HG02623 (cell line): ENCODE results near the gene SHH.
"Not testable (repeated sequence)": the region's sequence is repeated elsewhere in the genome, so short reads cannot be mapped to it uniquely, and the experiment has no call there.

Experiments used
- ATAC-seq: cut with Tn5 transposase; IDR thresholded peaks from one replicate; pipeline ENCODE4 v1.9.1; 2021; ENCODE audit warnings: moderate library complexity; ENCODE audit not compliant: unreplicated experiment

SHH gene

GRCh38 chr7:155843426-155844018, 31.3 kb upstream of the SHH start:
- no peak for ATAC-seq

DNA sequence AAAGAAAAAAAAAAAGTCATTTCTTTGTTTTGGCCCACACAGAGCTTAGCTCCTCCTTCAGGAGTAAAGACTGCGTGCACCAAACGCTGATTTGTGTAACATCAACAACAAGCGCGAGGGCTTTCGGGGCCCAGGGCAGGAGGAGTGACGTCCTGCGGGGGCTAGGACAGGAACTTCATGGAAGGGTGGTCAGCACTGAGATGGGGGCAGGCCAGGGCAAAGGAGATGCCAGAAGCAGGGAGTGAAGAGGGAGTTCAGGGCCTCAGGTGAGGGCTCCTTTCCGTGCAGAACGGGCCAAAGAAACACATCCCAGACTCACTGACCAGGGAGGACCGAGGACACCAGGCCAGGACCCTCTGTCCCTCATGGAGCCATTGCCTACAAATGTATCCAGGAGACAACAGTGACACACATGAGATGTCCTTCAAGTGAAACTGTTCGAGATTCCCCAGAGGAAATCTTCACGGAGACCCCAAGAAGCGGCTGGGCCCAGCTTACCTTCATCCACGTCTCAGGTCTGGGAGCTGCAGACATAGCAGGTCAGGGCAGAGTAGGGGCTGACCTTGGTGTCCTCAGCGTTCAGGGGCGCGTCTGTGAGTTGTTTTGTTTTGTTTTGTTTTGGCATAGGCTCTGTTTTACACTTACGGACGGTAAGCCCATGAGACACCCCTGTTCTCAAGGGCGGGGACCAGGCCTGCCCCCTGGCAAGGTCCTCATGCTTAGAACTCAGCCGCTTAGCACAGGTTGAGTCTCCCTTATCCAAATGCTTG, 30.4 kb upstream of the SHH start:
- no peak for ATAC-seq

- no peak for ATAC-seq
Measured at GRCh38 chr7:155840909-155841308, 28.6 kb upstream of the SHH start.

GRCh38 chr7:155840262-155840885, 28.1 kb upstream of the SHH start:
- ATAC-seq = no peak

DNA sequence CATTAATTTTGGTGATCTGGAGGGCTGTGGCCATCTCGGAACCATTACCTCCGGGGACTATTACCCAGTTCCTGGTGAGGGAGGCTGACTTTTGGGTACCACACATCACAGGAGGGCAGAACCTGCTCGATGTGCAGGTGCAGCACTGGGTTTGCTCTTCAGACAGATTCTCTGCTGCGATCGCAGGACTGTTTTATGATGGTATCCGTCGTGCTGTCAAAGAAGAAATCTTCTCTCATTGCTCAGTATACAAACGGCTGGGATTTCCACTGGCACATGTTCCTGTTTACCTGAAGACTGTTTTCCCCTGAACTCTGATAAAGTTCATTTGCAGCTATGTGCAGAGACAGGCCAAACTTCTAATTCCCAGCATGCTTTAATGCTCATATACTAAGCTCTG, 27.2 kb upstream of the SHH start:
- no peak for ATAC-seq

DNA sequence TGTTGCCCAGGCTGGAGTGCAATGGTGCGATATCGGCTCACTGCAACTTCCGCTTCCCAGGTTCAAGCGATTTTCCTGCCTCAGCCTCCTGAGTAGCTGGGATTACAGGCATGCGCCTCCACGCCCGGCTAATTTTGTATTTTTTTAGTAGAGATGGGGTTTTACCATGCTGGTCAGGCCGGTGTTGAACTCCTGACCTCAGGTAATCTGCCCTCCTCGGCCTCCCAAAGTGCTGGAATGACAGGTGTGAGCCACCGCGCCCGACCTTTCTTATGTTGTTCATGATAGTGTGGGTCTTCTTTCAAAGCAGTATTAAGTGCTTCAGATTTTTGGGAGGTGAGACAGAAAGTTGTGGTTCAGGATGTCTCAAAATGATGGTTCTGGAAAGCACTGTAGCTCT, 26.0 kb upstream of the SHH start:
- not testable (repeated sequence) for ATAC-seq

GRCh38 chr7:155837126-155837479, 24.8 kb upstream of the SHH start:
- no peak for ATAC-seq

DNA sequence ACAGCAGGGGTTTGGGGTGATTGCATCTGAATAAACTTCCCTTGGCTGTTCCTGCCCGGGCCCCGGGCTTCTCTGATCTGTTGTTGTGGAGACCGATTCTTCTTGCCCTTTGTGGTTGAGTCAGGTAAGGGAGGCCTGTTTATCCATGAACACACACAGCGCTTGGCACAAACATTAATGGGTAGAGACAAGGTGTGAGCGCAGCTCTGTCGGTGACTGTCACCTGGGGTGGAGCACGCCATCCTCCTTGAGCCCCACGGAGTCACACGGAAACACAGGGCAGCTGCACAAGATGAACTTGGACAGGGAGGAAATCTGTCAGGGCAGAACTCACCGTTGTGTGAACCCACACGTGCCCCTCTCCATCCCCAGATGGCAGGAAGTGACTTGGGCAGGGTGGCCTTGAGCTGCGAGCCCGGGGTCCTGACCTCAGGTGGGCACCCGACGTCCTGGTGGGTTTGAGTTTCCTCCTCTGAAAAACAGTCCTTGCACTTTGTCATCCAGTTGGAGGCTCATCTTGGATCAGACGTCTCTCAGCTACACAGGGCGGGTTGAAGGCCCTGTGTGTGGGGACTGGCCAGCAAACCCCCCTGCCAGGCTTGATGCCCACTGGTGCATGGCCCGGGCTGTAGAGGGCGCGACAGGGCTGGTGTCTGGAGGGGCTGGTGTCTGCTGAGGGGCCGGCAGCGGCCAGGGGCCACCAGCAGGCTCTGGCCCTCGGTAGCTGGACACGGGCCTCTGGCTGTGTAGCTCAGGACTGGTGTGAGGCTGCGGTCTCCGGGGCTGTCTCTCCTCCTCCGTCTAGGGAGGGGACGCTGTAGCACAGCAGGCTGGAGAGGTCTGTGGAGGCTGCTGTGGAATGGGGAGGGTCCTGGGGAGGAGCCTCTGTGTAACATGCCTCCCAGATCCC, 24.2 kb upstream of the SHH start:
- ATAC-seq = no peak

DNA sequence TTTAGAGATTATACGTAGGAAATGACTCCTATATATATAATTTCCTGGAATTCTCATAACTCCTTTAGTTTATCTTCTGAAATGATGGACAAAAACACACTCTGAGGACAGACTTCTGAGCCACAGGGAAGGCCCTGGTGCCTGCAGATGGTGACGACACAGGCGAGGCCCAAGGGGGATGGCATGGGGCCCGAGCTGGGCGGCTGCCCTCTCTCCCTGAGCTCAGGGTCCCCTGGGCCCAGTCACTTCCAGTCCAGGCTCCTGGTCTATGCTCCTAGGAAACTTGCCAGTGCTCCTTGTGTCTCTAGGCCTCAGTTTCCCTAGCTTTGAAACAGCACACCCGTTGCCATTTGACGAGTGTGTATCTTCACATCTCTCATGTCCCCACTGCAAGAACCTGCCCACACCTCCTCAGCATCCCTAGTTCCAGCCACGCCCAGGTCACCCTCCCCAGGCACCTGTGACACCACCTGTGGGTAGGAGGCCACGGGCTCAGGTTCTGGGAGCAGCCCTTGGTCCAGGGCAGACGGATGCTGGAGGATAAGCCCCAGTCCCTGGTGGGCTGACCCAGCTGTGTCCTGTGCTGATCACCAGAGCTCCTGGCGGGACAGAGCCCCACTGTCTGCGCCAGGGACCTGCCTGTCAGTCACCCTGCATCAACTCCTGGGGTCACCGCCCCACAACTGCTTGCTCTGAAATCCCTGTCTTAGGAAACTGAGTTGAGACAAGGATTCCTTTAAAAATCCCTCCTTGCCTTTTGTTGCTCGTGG, 23.4 kb upstream of the SHH start:
- no peak for ATAC-seq

- ATAC-seq = no peak
Measured at GRCh38 chr7:155834486-155835048, 22.3 kb upstream of the SHH start.

GRCh38 chr7:155833651-155834050, 21.4 kb upstream of the SHH start:
- ATAC-seq = no peak

GRCh38 chr7:155832581-155832981, 20.3 kb upstream of the SHH start:
- no peak for ATAC-seq

DNA sequence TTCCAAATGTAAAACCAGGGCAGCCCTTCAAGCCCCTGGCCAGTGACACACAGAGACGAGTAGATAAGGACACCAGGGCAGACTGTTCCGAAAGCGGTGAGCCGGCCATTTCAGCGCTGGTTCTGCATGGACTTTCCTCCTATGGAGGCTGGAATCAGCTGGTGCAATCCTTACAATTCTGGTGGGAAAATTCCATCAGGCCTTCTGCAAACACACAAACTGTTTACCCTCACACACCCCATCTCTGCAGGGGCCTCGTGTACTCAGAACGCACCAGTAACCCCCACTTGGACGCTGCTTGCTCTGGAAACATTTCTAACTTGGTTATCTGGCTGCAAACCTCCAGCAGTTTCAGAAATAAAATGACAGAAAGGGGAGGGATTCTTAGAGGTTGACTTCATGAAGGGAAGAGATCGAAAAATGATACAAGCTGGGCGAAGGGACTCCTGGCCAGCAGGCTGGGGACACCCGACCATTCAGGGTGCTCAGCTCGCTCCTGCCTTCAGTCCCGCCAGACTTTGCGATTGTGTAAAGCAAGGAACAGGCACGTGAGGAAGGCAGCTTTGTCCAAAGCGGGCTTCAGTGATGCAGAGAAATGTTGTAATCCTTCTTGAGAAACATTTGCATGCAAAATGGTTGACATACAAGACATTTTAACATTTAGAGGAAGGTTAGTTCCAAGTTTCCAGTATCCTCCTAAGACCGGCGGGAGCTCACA, 19.7 kb upstream of the SHH start:
- ATAC-seq = no peak

- ATAC-seq = no peak
Measured at GRCh38 chr7:155830961-155831806, 18.9 kb upstream of the SHH start.

GRCh38 chr7:155829796-155830470, 17.7 kb upstream of the SHH start:
- ATAC-seq = no peak

- ATAC-seq = no peak
Measured at GRCh38 chr7:155825336-155825735, 13.1 kb upstream of the SHH start.

DNA sequence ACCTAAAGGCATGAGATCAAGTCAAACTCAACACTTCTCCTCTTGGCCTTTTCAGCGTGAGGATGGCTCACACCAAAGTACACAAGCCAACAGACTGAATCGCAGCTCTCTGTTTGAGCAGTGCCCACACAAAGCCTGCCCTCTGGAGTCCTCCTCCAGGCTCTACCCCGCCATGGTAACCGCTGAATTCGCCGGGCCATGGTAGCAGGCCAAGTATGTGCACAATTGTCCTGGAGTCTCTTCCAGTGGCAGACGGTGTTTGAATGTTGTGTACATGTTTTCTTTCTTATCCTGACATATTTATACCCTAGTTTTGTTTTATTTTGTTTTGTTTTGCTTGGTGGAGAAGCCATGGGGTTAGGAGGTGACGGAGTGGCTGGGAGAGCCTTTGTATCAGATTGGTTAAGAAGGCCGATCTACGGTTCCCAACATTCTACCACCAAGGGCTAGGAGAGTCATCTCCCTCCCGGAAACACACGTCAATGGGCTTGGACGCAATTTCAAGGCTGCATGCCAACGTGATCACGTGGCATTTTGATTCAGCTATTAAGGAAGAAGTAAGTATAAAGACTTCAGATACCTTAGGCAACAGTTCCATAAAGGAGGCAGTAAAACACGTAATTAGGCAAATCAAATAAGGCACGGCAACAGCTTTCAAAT, 12.1 kb upstream of the SHH start:
- no peak for ATAC-seq

DNA sequence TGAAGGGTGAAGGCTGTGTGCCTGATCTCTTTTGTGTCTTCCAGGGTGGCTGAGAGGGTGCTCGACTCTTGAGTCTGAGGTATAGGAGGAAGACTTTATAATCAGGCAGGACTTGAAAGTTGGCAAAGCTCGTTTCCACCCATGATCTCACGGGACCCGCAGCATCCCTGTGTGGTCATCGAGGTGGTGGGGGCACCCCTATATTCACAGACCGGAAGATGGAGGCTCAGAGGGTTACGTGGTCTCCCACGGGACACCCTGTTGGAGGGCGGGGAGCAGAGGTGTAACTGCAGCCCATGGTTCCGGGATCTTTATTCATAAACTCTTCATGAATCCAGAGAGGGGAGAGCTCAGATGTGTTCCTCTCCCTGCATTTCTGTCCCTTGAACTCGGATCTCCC, 9.6 kb upstream of the SHH start:
- ATAC-seq = no peak
